ENCODE measurements around the gene NFIX.
"Not testable (repeated sequence)": the region's sequence is repeated elsewhere in the genome, so short reads cannot be mapped to it uniquely, and the experiment has no call there.

The NFIX gene

GRCh38 chr19:12974301-12975220 lies 20.7 kb upstream of the NFIX start:
- no peak overlapping the region for H3K4me3 ChIP-seq (ENCODE audit: low read length)

GRCh38 chr19:12975221-12975741 lies 20.0 kb upstream of the NFIX start:
- no peak overlapping the region for H3K4me3 ChIP-seq (ENCODE audit: low read length)
- TF ChIP-seq ZNF274 (IDR thresholded peaks at IDR 0.05; ENCODE audit: low read depth, low read length) = no peak

More at GRCh38 chr19:12974301-12975220, 20.7 kb upstream of the NFIX start:
- no peak for TF ChIP-seq ZNF274 (IDR thresholded peaks at IDR 0.05; ENCODE audit: low read depth, low read length)

- H3K4me3 ChIP-seq (ENCODE audit: low read length) = not testable (repeated sequence)
These were observed 19.2 kb upstream of the NFIX start for GRCh38 chr19:12976109-12976508.

- H3K4me3 ChIP-seq (ENCODE audit: low read length) = no peak overlapping the region
- no peak for TF ChIP-seq ZNF274 (IDR thresholded peaks at IDR 0.05; ENCODE audit: low read depth, low read length)
These were observed 15.3 kb upstream of the NFIX start for GRCh38 chr19:12979974-12980373.

GRCh38 chr19:12982648-12983047 lies 12.6 kb upstream of the NFIX start:
- TF ChIP-seq ZNF274 (IDR thresholded peaks at IDR 0.05; ENCODE audit: low read depth, low read length) = no peak
- H3K4me3 ChIP-seq (ENCODE audit: low read length) = no peak overlapping the region

DNA sequence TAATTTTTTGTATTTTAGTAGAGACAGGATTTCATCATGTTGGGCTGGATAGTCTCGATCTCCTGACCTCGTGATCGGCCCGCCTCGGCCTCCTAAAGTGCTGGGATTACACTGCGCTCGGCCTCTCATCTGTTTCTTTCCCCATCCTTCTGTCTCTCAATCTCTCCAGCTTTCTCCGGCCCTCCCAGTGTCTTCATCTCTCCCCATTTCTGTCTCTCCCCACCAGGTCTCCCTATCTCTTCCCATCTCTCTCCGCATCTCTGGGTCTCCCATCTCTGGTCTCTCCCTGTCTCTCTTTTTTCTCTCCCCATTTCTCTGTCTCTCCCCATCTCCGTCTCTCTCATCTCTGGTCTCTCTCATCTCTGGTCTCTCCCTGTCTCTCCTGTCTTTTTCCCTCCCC lies 12.2 kb upstream of the NFIX start:
- no peak for TF ChIP-seq ZNF274 (IDR thresholded peaks at IDR 0.05; ENCODE audit: low read depth, low read length)
- H3K4me3 ChIP-seq (ENCODE audit: low read length) = no peak overlapping the region; the same call in 1 of the 2 replicates

GRCh38 chr19:12983542-12984142 lies 11.6 kb upstream of the NFIX start:
- TF ChIP-seq ZNF274 (IDR thresholded peaks at IDR 0.05; ENCODE audit: low read depth, low read length) = no peak
- H3K4me3 ChIP-seq (ENCODE audit: low read length) = no peak overlapping the region; the same call in 1 of the 2 replicates

GRCh38 chr19:12984143-12984627 lies 11.1 kb upstream of the NFIX start:
- TF ChIP-seq ZNF274 (IDR thresholded peaks at IDR 0.05; ENCODE audit: low read depth, low read length) = no peak

GRCh38 chr19:12984683-12985048 lies 10.6 kb upstream of the NFIX start:
- TF ChIP-seq ZNF274 (IDR thresholded peaks at IDR 0.05; ENCODE audit: low read depth, low read length) = no peak
- H3K4me3 ChIP-seq (ENCODE audit: low read length) = no peak overlapping the region

More at GRCh38 chr19:12984143-12984627, 11.1 kb upstream of the NFIX start:
- H3K4me3 ChIP-seq (ENCODE audit: low read length) = no peak overlapping the region

DNA sequence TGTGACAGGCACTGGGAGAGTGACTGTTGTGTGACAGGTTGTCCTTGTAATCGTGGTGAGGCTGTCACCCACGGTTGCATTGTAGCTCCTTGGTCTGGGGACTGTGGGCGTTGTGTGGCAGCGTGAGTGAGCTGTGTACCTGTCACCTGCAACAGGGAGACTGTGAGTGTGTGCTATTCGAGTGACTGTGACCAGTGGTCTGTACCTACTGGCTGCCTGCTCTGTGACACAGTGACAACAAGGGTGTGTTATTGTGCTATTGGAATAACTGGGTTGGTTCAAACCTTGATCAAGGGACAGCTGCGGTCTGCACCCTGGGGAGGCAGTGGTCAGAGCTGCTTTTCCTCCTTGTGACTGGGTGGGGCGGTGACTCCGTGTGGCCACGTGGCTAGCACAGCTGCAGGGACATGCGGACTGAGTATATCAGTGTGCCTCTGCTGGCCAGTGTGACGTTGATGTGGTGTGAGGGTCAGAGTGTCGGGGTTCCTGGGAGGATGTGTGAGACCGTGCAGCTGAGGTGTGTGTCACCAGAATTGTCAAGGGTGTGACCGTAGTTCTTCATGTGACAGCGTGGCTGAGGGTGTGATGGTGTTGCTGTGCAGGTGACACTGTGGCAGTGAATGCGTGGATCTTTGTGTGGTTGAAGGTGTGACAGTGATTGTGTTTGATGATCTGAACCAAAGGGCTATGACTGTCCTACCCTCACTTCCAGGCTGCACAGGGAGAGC lies 10.1 kb upstream of the NFIX start:
- TF ChIP-seq ZNF274 (IDR thresholded peaks at IDR 0.05; ENCODE audit: low read depth, low read length) = no peak
- H3K4me3 ChIP-seq (ENCODE audit: low read length) = no peak overlapping the region

DNA sequence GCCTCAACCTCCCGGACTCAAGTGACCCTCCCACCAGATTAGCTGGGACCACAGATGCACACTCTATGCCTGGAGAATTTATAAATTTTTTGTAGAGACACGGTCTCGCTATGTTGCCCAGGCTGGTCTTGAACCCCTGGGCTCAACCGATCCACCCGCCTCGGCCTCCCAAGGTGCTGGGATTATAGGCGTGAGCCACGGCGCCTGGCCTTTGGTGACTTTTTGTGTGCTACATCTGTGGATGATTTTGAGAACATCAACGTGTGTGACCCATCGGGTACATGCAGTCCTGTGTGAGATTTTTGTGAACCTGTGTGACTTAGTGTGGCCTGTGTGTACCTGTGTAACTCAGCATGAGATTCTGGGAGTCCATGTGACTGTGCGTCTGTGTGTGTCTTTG lies 8.5 kb upstream of the NFIX start:
- no peak for TF ChIP-seq ZNF274 (IDR thresholded peaks at IDR 0.05; ENCODE audit: low read depth, low read length)
- H3K4me3 ChIP-seq (ENCODE audit: low read length) = no peak overlapping the region

GRCh38 chr19:12987190-12987589 lies 8.1 kb upstream of the NFIX start:
- no peak overlapping the region for H3K4me3 ChIP-seq (ENCODE audit: low read length)
- no peak for TF ChIP-seq ZNF274 (IDR thresholded peaks at IDR 0.05; ENCODE audit: low read depth, low read length)

DNA sequence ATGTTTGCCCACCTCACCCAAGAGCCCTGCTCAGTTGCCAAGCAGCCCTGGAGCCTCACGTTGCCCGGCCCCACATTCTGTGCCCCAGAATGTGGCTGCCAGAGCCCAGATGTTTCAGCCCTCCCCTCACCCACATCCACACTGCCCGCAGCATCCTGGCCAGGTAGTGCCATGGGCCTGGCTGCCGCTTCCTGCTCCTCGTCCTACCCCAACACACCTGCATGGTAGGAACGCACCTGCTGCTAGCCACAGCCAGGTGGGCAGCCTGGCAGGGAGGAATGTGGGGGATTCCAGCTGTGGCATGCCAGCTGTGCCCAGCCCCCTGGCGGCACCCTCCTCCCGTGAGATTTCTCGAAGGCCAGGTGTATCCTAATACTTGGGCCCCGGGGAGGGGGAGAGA lies 7.5 kb upstream of the NFIX start:
- TF ChIP-seq ZNF274 (IDR thresholded peaks at IDR 0.05; ENCODE audit: low read depth, low read length) = no peak
- no peak overlapping the region for H3K4me3 ChIP-seq (ENCODE audit: low read length)

GRCh38 chr19:12990431-12990830 lies 4.8 kb upstream of the NFIX start:
- TF ChIP-seq ZNF274 (IDR thresholded peaks at IDR 0.05; ENCODE audit: low read depth, low read length) = no peak
- no peak overlapping the region for H3K4me3 ChIP-seq (ENCODE audit: low read length)

Measured in GM08714 (cell line).